GM12878 (cell line): ENCODE measurements around the gene MAPK8.

Experiments
- EZH2 ChIP-seq: IDR thresholded peaks from 2 replicates; pipeline ENCODE4 v1.6.1; 2012; ENCODE audit warnings: low read depth, mild to moderate bottlenecking, control low read depth, inconsistent platforms, low read length, borderline replicate concordance; ENCODE audit not compliant: control insufficient read depth
- ZNF24 ChIP-seq: fragments of 450-650 bp; IDR thresholded peaks from 2 replicates; pipeline ENCODE4 v1.6.1; 2017; ENCODE audit warnings: antibody characterized with exemption, mild to moderate bottlenecking

GRCh38 chr10:48358162-48358561, 51.7 kb downstream of the MAPK8 start:
- TF ChIP-seq EZH2 (no peak), ZNF24 (no peak)
